OCI-M2 (cell line): ENCODE data around the gene GCLC.
"Not testable (repeated sequence)": the region's sequence is repeated elsewhere in the genome, so short reads cannot be mapped to it uniquely, and the experiment has no call there.

Experiments
- DNase-seq: peaks from one replicate; lab custom pipeline; 2025; ENCODE audit not compliant: unreplicated experiment; lab: John Stamatoyannopoulos, UW

Gene GCLC

GRCh38 chr6:53564401-53565065 is 19.6 kb upstream of the GCLC start:
- DNase-seq: no peak

- no peak for DNase-seq
Measured at GRCh38 chr6:53556986-53557715, 12.2 kb upstream of the GCLC start.

GRCh38 chr6:53553600-53553999 is 8.7 kb upstream of the GCLC start:
- DNase-seq: not testable (repeated sequence)

GRCh38 chr6:53551681-53552080 is 6.8 kb upstream of the GCLC start:
- DNase-seq: not testable (repeated sequence)

- DNase-seq: peak; percentile 88
Measured at GRCh38 chr6:53547811-53548496, 3.1 kb upstream of the GCLC start.

GRCh38 chr6:53547166-53547810 is 2.4 kb upstream of the GCLC start:
- DNase-seq: peak; percentile 88

- DNase-seq: no peak
Measured at GRCh38 chr6:53546281-53546680, 1.4 kb upstream of the GCLC start.

GRCh38 chr6:53544217-53544469 is 758 bp downstream of the GCLC start:
- no peak for DNase-seq

- no peak for DNase-seq
Measured at GRCh38 chr6:53543359-53544216, 1.3 kb downstream of the GCLC start.

- no peak for DNase-seq
Measured at GRCh38 chr6:53541900-53542299, 3.0 kb downstream of the GCLC start.

- DNase-seq: no peak
Measured at GRCh38 chr6:53540129-53540692, 4.7 kb downstream of the GCLC start.

- peak; percentile 18 for DNase-seq
Measured at GRCh38 chr6:53539561-53539960, 5.3 kb downstream of the GCLC start.

- DNase-seq: no peak
Measured at GRCh38 chr6:53536561-53536960, 8.3 kb downstream of the GCLC start.

GRCh38 chr6:53532942-53533341 is 12.0 kb downstream of the GCLC start:
- DNase-seq: no peak

GRCh38 chr6:53532061-53532797 is 12.7 kb downstream of the GCLC start:
- DNase-seq: no peak

- no peak for DNase-seq
Measured at GRCh38 chr6:53530780-53531386, 14.0 kb downstream of the GCLC start.

GRCh38 chr6:53530346-53530745 is 14.6 kb downstream of the GCLC start:
- DNase-seq: no peak

- no peak for DNase-seq
Measured at GRCh38 chr6:53529324-53530036, 15.4 kb downstream of the GCLC start.

GRCh38 chr6:53528107-53528506 is 16.8 kb downstream of the GCLC start:
- no peak for DNase-seq
